ENCODE results near the gene COPRS. TPM values are rescaled to one million over a fixed set of nuclear protein-coding genes. Genes with fewer than 3 reads are reported as not detected.
A peak's percentile ranks its signal among the peaks of the same experiment; 100 is the strongest.

COPRS gene
- total RNA-seq, 1 donor from 2014 or later: 33.6 TPM

DNA sequence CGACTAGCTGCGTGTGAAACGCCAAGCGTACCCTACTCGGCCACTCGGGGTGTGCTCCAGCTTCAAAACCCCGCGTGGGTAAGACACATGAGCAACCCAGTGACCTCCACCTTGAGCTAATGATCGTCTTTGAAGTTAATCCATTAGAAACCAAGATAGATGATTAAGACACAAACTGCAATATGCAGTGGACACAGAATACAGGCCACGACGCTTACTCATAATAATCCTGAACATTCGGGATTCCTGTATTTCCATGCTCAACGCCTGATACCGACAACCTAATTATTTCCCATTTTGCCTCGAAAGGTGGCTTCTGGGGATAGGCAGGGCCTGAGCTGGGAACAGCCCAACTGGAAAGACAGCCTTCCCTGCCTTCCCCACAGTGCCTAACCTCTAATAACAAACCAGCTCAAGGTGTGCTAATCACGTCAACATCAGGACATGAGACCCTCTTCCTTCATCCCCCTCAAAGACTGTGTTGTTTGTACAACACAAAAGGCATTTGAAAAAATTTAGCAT, 504 bp upstream of the COPRS start:
- Mint-ChIP-seq H3K27me3 (no peaks in the 10 kb centered on the region), H3K4me3 (ENCODE audit: low read depth) (peak overlapping the region; percentile 72), H3K4me1 (ENCODE audit: low read depth) (peaks cover 18% of the 10 kb centered on the region), H3K36me3 (ENCODE audit: insufficient read depth) (peaks cover 9% of the 10 kb centered on the region), H3K9me3 (ENCODE audit: low read depth) (no peaks in the 10 kb centered on the region), H3K27ac (peak overlapping the region; percentile 67)
- DNase-seq (ENCODE audit: low spot score, unreplicated experiment): no peak
- TF ChIP-seq, protein P1, sequence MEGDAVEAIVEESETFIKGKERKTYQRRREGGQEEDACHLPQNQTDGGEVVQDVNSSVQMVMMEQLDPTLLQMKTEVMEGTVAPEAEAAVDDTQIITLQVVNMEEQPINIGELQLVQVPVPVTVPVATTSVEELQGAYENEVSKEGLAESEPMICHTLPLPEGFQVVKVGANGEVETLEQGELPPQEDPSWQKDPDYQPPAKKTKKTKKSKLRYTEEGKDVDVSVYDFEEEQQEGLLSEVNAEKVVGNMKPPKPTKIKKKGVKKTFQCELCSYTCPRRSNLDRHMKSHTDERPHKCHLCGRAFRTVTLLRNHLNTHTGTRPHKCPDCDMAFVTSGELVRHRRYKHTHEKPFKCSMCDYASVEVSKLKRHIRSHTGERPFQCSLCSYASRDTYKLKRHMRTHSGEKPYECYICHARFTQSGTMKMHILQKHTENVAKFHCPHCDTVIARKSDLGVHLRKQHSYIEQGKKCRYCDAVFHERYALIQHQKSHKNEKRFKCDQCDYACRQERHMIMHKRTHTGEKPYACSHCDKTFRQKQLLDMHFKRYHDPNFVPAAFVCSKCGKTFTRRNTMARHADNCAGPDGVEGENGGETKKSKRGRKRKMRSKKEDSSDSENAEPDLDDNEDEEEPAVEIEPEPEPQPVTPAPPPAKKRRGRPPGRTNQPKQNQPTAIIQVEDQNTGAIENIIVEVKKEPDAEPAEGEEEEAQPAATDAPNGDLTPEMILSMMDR (IDR thresholded peaks at IDR 0.05; ENCODE audit: unreplicated experiment): no peak

DNA sequence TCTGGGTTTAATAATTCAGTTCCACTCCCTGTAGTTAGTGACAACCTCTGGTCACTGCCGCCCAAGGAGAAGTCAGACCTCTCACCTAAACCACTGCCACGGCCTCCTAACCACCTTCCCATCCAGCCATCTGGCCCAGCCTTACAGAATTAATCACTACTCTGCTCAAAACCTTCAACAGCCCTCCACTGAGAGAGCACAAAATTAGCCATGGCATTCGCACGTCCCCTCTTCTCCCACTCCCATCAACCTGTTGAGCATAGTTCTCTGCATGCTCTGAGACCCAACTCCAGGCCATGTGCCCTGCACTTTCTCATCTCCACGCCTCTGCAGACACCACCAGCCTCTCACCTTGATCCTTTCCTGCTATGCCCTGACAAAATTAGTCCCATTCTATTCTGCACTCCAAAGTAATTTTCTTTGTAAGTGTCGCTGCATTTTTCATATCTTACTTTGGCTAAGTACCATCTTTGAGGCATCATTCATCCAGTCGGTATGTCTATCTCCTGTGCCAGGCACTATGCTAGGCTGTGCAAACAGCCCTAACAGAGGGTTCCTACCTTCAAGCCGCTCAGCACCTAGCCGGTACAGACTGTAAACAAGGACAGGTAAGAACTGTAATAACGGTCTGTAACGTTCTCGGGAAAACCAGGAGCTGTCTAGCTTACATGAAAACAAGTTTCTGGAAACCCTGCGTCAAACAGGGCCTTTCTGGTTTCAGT, 963 bp downstream of the COPRS start:
- H3K27ac Mint-ChIP-seq: peak overlapping the region; percentile 65
- peaks cover 18% of the 10 kb centered on the region for H3K4me1 Mint-ChIP-seq (ENCODE audit: low read depth)

DNA sequence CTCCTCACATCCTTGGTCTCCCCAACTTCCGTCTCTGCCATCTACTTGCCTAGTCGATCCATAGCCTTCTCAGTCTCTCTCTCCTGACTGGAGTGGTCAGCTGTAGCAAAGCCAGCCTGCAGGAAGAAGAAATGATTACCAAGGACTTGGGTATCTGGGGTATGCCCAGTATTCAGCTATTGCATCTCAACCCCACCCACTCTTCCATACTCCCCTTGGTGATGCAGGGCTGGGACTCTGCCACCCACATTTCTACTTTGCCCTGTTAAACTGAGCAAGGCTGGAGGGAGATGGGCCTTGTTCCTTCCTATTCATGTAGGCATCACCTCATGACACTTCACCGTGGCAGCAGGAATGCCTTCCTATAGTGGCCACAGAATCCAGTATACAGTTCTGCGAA, 2.3 kb downstream of the COPRS start:
- H3K27ac Mint-ChIP-seq: no peak overlapping the region
- no peak for DNase-seq (ENCODE audit: low spot score, unreplicated experiment)
- peaks cover 18% of the 10 kb centered on the region for H3K4me1 Mint-ChIP-seq (ENCODE audit: low read depth)
- H3K36me3 Mint-ChIP-seq (ENCODE audit: insufficient read depth): peaks cover 10% of the 10 kb centered on the region
- TF ChIP-seq, protein P1 (IDR thresholded peaks at IDR 0.05; ENCODE audit: unreplicated experiment): no peak
- H3K4me3 Mint-ChIP-seq (ENCODE audit: low read depth): no peak overlapping the region
- no peaks in the 10 kb centered on the region for H3K9me3 Mint-ChIP-seq (ENCODE audit: low read depth)
- no peaks in the 10 kb centered on the region for H3K27me3 Mint-ChIP-seq

More for the DNA sequence above, 963 bp downstream of the COPRS start:
- peaks cover 6% of the 10 kb centered on the region for H3K36me3 Mint-ChIP-seq (ENCODE audit: insufficient read depth)
- peak overlapping the region; percentile 69 for H3K4me3 Mint-ChIP-seq (ENCODE audit: low read depth)
- no peaks in the 10 kb centered on the region for H3K9me3 Mint-ChIP-seq (ENCODE audit: low read depth)
- DNase-seq (ENCODE audit: low spot score, unreplicated experiment): no peak
- TF ChIP-seq, protein P1 (IDR thresholded peaks at IDR 0.05; ENCODE audit: unreplicated experiment): no peak
- H3K27me3 Mint-ChIP-seq: no peaks in the 10 kb centered on the region

DNA sequence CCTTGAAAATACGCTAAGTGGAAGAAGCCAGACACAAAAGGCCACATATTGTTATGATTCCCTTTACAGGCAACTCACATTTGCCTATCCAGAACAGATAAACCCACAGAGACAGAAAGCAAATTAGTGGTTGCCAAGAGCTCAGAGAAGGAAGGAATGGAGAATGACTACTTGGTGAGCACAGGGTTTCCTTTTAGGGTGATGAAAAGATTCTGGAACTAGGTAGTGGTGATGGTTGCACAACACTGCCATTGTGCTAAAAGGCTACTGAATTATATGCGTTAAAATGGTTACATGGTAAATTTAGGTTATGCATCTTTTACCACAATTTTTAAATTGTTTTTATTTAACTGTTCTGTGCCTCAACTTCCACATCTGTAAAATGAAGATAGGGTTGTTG, 4.4 kb downstream of the COPRS start:
- H3K4me3 Mint-ChIP-seq (ENCODE audit: low read depth): no peak overlapping the region
- no peaks in the 10 kb centered on the region for H3K9me3 Mint-ChIP-seq (ENCODE audit: low read depth)
- H3K27ac Mint-ChIP-seq: no peak overlapping the region
- H3K4me1 Mint-ChIP-seq (ENCODE audit: low read depth): peaks cover 16% of the 10 kb centered on the region
- DNase-seq (ENCODE audit: low spot score, unreplicated experiment): no peak
- peaks cover 11% of the 10 kb centered on the region for H3K36me3 Mint-ChIP-seq (ENCODE audit: insufficient read depth)
- TF ChIP-seq, protein P1 (IDR thresholded peaks at IDR 0.05; ENCODE audit: unreplicated experiment): no peak
- no peaks in the 10 kb centered on the region for H3K27me3 Mint-ChIP-seq

DNA sequence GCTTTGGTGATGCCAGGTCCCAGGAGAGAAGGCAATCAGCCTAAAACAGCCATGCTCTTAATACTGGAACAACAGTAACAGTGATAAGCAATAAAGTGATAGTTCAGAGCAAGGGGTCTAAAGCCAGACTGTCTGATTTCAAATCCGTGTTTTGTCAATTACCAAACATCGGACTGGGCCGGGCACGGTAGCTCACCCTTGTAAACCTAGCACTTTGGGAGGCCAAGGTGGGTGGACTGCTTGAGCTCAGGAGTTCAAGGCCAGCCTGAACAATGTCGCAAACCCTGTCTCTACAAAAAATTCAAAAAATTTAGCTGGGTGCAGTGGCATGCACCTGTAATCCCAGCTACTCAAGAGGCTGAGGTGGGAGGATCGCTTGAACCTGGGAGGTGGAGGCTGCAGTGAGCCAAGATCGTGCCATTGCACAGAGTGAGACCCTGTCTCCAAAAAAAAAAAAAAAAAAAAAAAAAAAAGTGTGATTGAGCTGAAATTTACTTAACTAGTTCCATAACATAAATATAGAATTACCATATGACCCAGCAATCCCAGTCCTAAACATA, 5.1 kb downstream of the COPRS start:
- Mint-ChIP-seq H3K27ac (no peak overlapping the region), H3K4me1 (ENCODE audit: low read depth) (peaks cover 15% of the 10 kb centered on the region), H3K9me3 (ENCODE audit: low read depth) (no peaks in the 10 kb centered on the region), H3K4me3 (ENCODE audit: low read depth) (no peak overlapping the region), H3K27me3 (no peaks in the 10 kb centered on the region), H3K36me3 (ENCODE audit: insufficient read depth) (peaks cover 11% of the 10 kb centered on the region)
- no peak for DNase-seq (ENCODE audit: low spot score, unreplicated experiment)
- TF ChIP-seq, protein P1 (IDR thresholded peaks at IDR 0.05; ENCODE audit: unreplicated experiment): no peak

Data from progenitor cell of endocrine pancreas (in vitro differentiated cells).